Left forelimb (tissue), 1 donor: ENCODE measurements around the gene GPC1.

ENCODE experiments used
- DNase-seq: peaks from one replicate; pipeline ENCODE4 v3.0.0-alpha.2; 2018; ENCODE audit warnings: low spot score

GPC1 gene

GRCh38 chr2:240412211-240412861, 23.1 kb upstream of the GPC1 start:
- DNase-seq, result peak; percentile 61

GRCh38 chr2:240412975-240413812, 22.3 kb upstream of the GPC1 start:
- peak; percentile 48 for DNase-seq

GRCh38 chr2:240413813-240414429, 21.5 kb upstream of the GPC1 start:
- DNase-seq, result peak; percentile 30

- DNase-seq, result no peak
These were observed 18.6 kb upstream of the GPC1 start for GRCh38 chr2:240416821-240417220.

GRCh38 chr2:240418311-240418710, 17.2 kb upstream of the GPC1 start:
- DNase-seq, result no peak

GRCh38 chr2:240419271-240419670, 16.2 kb upstream of the GPC1 start:
- peak; percentile 57 for DNase-seq

- DNase-seq, result peak; percentile 37
These were observed 15.7 kb upstream of the GPC1 start for GRCh38 chr2:240419723-240420122.

- DNase-seq, result peak; percentile 50
These were observed 15.0 kb upstream of the GPC1 start for GRCh38 chr2:240420206-240421104.

- DNase-seq, result peak; percentile 52
These were observed 14.1 kb upstream of the GPC1 start for GRCh38 chr2:240421381-240421780.

GRCh38 chr2:240422658-240423329, 12.7 kb upstream of the GPC1 start:
- DNase-seq, result no peak

GRCh38 chr2:240423788-240424191, 11.7 kb upstream of the GPC1 start:
- DNase-seq, result no peak

- peak; percentile 55 for DNase-seq
These were observed 10.9 kb upstream of the GPC1 start for GRCh38 chr2:240424341-240425235.

- peak; percentile 45 for DNase-seq
These were observed 10.2 kb upstream of the GPC1 start for GRCh38 chr2:240425236-240425615.

GRCh38 chr2:240425697-240426096, 9.8 kb upstream of the GPC1 start:
- DNase-seq, result peak; percentile 36

GRCh38 chr2:240426845-240427721, 8.4 kb upstream of the GPC1 start:
- DNase-seq, result no peak

- no peak for DNase-seq
These were observed 7.7 kb upstream of the GPC1 start for GRCh38 chr2:240427729-240428128.

GRCh38 chr2:240428245-240428644, 7.2 kb upstream of the GPC1 start:
- no peak for DNase-seq

GRCh38 chr2:240429341-240429871, 6.1 kb upstream of the GPC1 start:
- DNase-seq, result peak; percentile 30

GRCh38 chr2:240429872-240430491, 5.5 kb upstream of the GPC1 start:
- no peak for DNase-seq
